Astrocyte (in vitro differentiated cells and primary cell): ENCODE measurements around the gene OGFOD3. TPM values are rescaled to one million over a fixed set of nuclear protein-coding genes. Genes with fewer than 3 reads are reported as not detected.
A peak's percentile ranks its signal among the peaks of the same experiment; 100 is the strongest.

Source experiments
- DNase-seq: peaks from one replicate; pipeline ENCODE4 v3.0.0-alpha.2; 2010; ENCODE audit warnings: low read depth
- FAIRE-seq: peaks from 2 replicates; lab custom pipeline; 2011; peaks lifted over from hg19 to GRCh38; lab: Jason Lieb, UNC
- H2AFZ ChIP-seq: 2 replicates; pipeline ENCODE4 v1.6.0; 2012; ENCODE audit warnings: low read depth, low read length, inconsistent platforms
- H3K27ac ChIP-seq: 2 replicates; pipeline ENCODE4 v1.5.1; 2011; ENCODE audit warnings: low read depth, low read length, inconsistent platforms
- H3K27me3 ChIP-seq: 2 replicates; pipeline ENCODE4 v1.6.0; 2011; ENCODE audit warnings: low read length, inconsistent platforms; ENCODE audit not compliant: insufficient read depth
- H3K36me3 ChIP-seq: 2 replicates; pipeline ENCODE4 v1.5.1; 2011; ENCODE audit warnings: low read length, inconsistent platforms; ENCODE audit not compliant: insufficient read depth
- H3K4me1 ChIP-seq: 2 replicates; pipeline ENCODE4 v1.5.1; 2011; ENCODE audit warnings: low read length, inconsistent platforms; ENCODE audit not compliant: insufficient read depth
- H3K4me2 ChIP-seq: 2 replicates; pipeline ENCODE4 v1.6.0; 2012; ENCODE audit warnings: low read length, inconsistent platforms
- H3K4me3 ChIP-seq: 2 replicates; pipeline ENCODE4 v1.5.1; 2011; ENCODE audit warnings: low read depth, mild to moderate bottlenecking, low read length, inconsistent platforms; ENCODE audit not compliant: insufficient read depth
- H3K79me2 ChIP-seq: 2 replicates; pipeline ENCODE4 v1.6.0; 2012; ENCODE audit warnings: mild to moderate bottlenecking, low read length, inconsistent platforms; ENCODE audit not compliant: insufficient read depth
- H3K9ac ChIP-seq: 2 replicates; pipeline ENCODE4 v1.6.0; 2012; ENCODE audit warnings: mild to moderate bottlenecking, low read length, inconsistent platforms
- H3K9me3 ChIP-seq: 2 replicates; pipeline ENCODE4 v1.5.1; 2012; ENCODE audit warnings: low read depth, mild to moderate bottlenecking, low read length, inconsistent platforms; ENCODE audit not compliant: insufficient read depth
- H4K20me1 ChIP-seq: 2 replicates; pipeline ENCODE4 v1.6.0; 2012; ENCODE audit warnings: low read length, inconsistent platforms; ENCODE audit not compliant: insufficient read depth
- H3K27ac Mint-ChIP-seq: one replicate; pipeline ENCODE4 v1.8.0; 2021; ENCODE audit warnings: mild to moderate bottlenecking, mixed read lengths; ENCODE audit not compliant: unreplicated experiment
- H3K27me3 Mint-ChIP-seq: one replicate; pipeline ENCODE4 v1.8.0; 2021; ENCODE audit warnings: low read depth, mixed read lengths; ENCODE audit not compliant: unreplicated experiment
- H3K36me3 Mint-ChIP-seq: one replicate; pipeline ENCODE4 v1.8.0; 2021; ENCODE audit warnings: low read depth, mixed read lengths; ENCODE audit not compliant: unreplicated experiment
- H3K4me1 Mint-ChIP-seq: one replicate; pipeline ENCODE4 v1.8.0; 2021; ENCODE audit warnings: low read depth, mixed read lengths; ENCODE audit not compliant: unreplicated experiment
- H3K4me3 Mint-ChIP-seq: one replicate; pipeline ENCODE4 v1.8.0; 2021; ENCODE audit warnings: mild to moderate bottlenecking, moderate library complexity, mixed read lengths; ENCODE audit not compliant: unreplicated experiment
- H3K9me3 Mint-ChIP-seq: one replicate; pipeline ENCODE4 v1.8.0; 2021; ENCODE audit warnings: mild to moderate bottlenecking, mixed read lengths; ENCODE audit not compliant: unreplicated experiment
- EZH2 ChIP-seq: IDR thresholded peaks from 2 replicates; pipeline ENCODE4 v1.6.1; 2012; ENCODE audit warnings: mild to moderate bottlenecking, low read length, inconsistent platforms; ENCODE audit not compliant: insufficient read depth
- total RNA-seq: library from RNA; stranded (reverse); gene quantifications from 2 replicates; pipeline ENCODE4 v1.2.1, GENCODE V29; 2021
- TF ChIP-seq, protein P1 (sequence below): IDR thresholded peaks from 2 replicates; pipeline ENCODE4 v1.5.1; 2011; ENCODE audit warnings: low read depth, mild to moderate bottlenecking, inconsistent platforms, low read length, moderate library complexity; ENCODE audit not compliant: insufficient read depth

OGFOD3 gene
- total RNA-seq, 1 donor from 2014 or later = 20.9 TPM

GRCh38 chr17:82390015-82390859, 28.1 kb downstream of the OGFOD3 start:
- H2AFZ ChIP-seq = no peak overlapping the region
- H3K4me3 Mint-ChIP-seq = no peak overlapping the region

DNA sequence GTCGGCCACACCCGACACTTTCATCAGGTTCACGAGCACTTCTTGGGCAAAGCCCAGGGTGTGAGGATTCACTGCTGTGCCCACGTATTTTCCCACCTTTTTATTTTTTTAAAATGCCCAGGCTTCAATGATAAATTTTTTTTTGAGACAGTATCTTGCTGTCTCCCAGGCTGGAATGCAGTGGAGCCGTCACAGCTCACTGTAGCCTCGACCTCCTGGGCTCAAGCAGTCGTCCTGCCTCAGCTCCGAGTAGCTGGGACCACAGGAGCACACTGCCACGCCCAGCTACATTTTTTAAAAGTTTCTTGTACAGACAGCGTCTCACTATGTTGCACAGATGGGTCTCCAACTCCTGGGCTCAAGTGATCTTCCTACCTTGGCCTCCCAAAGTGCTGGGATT, 29.0 kb downstream of the OGFOD3 start:
- Histone ChIP-seq H3K4me1 (no peaks in the 10 kb centered on the region), H3K4me3 (no peak overlapping the region), H3K79me2 (no peaks in the 10 kb centered on the region), H2AFZ (no peak overlapping the region), H3K4me2 (no peak overlapping the region), H4K20me1 (peaks cover 4% of the 10 kb centered on the region), H3K9ac (no peak overlapping the region), H3K36me3 (no peaks in the 10 kb centered on the region), H3K9me3 (no peaks in the 10 kb centered on the region), H3K27me3 (peaks cover 7% of the 10 kb centered on the region), H3K27ac (no peak overlapping the region)
- no peak for TF ChIP-seq EZH2
- TF ChIP-seq, protein P1, sequence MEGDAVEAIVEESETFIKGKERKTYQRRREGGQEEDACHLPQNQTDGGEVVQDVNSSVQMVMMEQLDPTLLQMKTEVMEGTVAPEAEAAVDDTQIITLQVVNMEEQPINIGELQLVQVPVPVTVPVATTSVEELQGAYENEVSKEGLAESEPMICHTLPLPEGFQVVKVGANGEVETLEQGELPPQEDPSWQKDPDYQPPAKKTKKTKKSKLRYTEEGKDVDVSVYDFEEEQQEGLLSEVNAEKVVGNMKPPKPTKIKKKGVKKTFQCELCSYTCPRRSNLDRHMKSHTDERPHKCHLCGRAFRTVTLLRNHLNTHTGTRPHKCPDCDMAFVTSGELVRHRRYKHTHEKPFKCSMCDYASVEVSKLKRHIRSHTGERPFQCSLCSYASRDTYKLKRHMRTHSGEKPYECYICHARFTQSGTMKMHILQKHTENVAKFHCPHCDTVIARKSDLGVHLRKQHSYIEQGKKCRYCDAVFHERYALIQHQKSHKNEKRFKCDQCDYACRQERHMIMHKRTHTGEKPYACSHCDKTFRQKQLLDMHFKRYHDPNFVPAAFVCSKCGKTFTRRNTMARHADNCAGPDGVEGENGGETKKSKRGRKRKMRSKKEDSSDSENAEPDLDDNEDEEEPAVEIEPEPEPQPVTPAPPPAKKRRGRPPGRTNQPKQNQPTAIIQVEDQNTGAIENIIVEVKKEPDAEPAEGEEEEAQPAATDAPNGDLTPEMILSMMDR = no peak
- H3K36me3 Mint-ChIP-seq = peaks cover 8% of the 10 kb centered on the region
- no peak for DNase-seq
- no peak for FAIRE-seq
- H3K4me3 Mint-ChIP-seq = no peak overlapping the region
- H3K27me3 Mint-ChIP-seq = peaks cover 11% of the 10 kb centered on the region
- no peaks in the 10 kb centered on the region for H3K4me1 Mint-ChIP-seq
- H3K27ac Mint-ChIP-seq = no peak overlapping the region
- no peaks in the 10 kb centered on the region for H3K9me3 Mint-ChIP-seq

More at GRCh38 chr17:82390015-82390859, 28.1 kb downstream of the OGFOD3 start:
- Histone ChIP-seq H4K20me1 (peaks cover 4% of the 10 kb centered on the region), H3K9ac (no peak overlapping the region), H3K4me2 (no peak overlapping the region), H3K27me3 (peaks cover 4% of the 10 kb centered on the region), H3K79me2 (no peaks in the 10 kb centered on the region), H3K36me3 (no peaks in the 10 kb centered on the region), H3K27ac (no peak overlapping the region), H3K9me3 (no peaks in the 10 kb centered on the region), H3K4me1 (no peaks in the 10 kb centered on the region), H3K4me3 (no peak overlapping the region)
- peaks cover 8% of the 10 kb centered on the region for H3K36me3 Mint-ChIP-seq
- no peaks in the 10 kb centered on the region for H3K4me1 Mint-ChIP-seq
- H3K27ac Mint-ChIP-seq = peak overlapping the region; percentile 41
- H3K9me3 Mint-ChIP-seq = no peaks in the 10 kb centered on the region
- FAIRE-seq = no peak
- no peak for DNase-seq
- peaks cover 11% of the 10 kb centered on the region for H3K27me3 Mint-ChIP-seq
- no peak for TF ChIP-seq EZH2
- TF ChIP-seq, protein P1 = no peak

GRCh38 chr17:82388922-82389283, 29.5 kb downstream of the OGFOD3 start:
- no peak overlapping the region for H3K27ac Mint-ChIP-seq
- Histone ChIP-seq H3K27ac (no peak overlapping the region), H3K36me3 (no peaks in the 10 kb centered on the region), H3K4me3 (no peak overlapping the region), H3K4me1 (no peaks in the 10 kb centered on the region), H3K9me3 (no peaks in the 10 kb centered on the region), H3K27me3 (peaks cover 7% of the 10 kb centered on the region), H3K9ac (no peak overlapping the region), H4K20me1 (peaks cover 4% of the 10 kb centered on the region), H3K4me2 (no peak overlapping the region), H2AFZ (no peak overlapping the region), H3K79me2 (no peaks in the 10 kb centered on the region)
- H3K36me3 Mint-ChIP-seq = peaks cover 5% of the 10 kb centered on the region
- no peaks in the 10 kb centered on the region for H3K9me3 Mint-ChIP-seq
- no peaks in the 10 kb centered on the region for H3K4me1 Mint-ChIP-seq
- FAIRE-seq = no peak
- no peak overlapping the region for H3K4me3 Mint-ChIP-seq
- TF ChIP-seq, protein P1 = no peak
- no peak for TF ChIP-seq EZH2
- peaks cover 11% of the 10 kb centered on the region for H3K27me3 Mint-ChIP-seq
- DNase-seq = no peak
